ENCODE measurements around the gene EPX. TPM values are rescaled to one million over a fixed set of nuclear protein-coding genes. Genes with fewer than 3 reads are reported as not detected.

Gene EPX
- total and polyA plus RNA-seq, 2 of the 4 experiments (the other 2 are of a cell fraction), result not detected

GRCh38 chr17:58236394-58236793, 43.9 kb downstream of the EPX start:
- no peak overlapping the region for H4K8ac ChIP-seq (ENCODE audit: low read depth in 2 of 2, low read length in 2 of 2)
- 33% methylated on average over 1 of the region's 2 CpGs; no CpG with 5 or more reads in 1 of the 2 experiments for WGBS, 2 experiments (ENCODE audit: extremely low coverage in 2 of 2, insufficient read length in 1 of 2)
- ATAC-seq (ENCODE audit: low read depth) (no peak), DNase-seq (no peak)
- H3K14ac ChIP-seq (replicated peaks; ENCODE audit: low read depth, low read length), result no peak overlapping the region
- H3K79me1 ChIP-seq (ENCODE audit: low read depth in 1 of 2, low read length in 2 of 2), result no peaks in the 10 kb centered on the region
- intact Hi-C loops (cut with micrococcal nuclease) (no loop called here), dilution Hi-C loops (cut with HindIII; ENCODE audit: low sequenced_read_pairs, unreplicated experiment) (no loop called here), in situ Hi-C loops (cut with MboI; ENCODE audit: low sequenced_read_pairs) (no loop called here)
- peaks cover 30% of the 10 kb centered on the region for H3K27me3 ChIP-seq (ENCODE audit: control insufficient read depth, insufficient read depth, low read length)
- H4K20me1 ChIP-seq (ENCODE audit: insufficient read depth, low read length), result no peaks in the 10 kb centered on the region
- H3K9me1 ChIP-seq (ENCODE audit: insufficient read depth, low read length), result no peaks in the 10 kb centered on the region
- no peak overlapping the region for H4K5ac ChIP-seq (ENCODE audit: low read depth, low read length)
- no peaks in the 10 kb centered on the region for H3K4me1 ChIP-seq (ENCODE audit: control insufficient read depth, insufficient read depth, low read length)
- no peak overlapping the region for H3K4me2 ChIP-seq (ENCODE audit: low read depth, low read length)
- no peak overlapping the region for H2BK5ac ChIP-seq (ENCODE audit: low read depth, low read length, poor library complexity, severe bottlenecking)
- no peak overlapping the region for H3K4ac ChIP-seq (ENCODE audit: low read depth, low read length)
- H2BK120ac ChIP-seq (ENCODE audit: low read depth, low read length), result no peak overlapping the region
- POLR2A ChIA-PET (ENCODE audit: unreplicated experiment), result no interaction called here
- no peak overlapping the region for H2BK20ac ChIP-seq (ENCODE audit: low read depth, low read length)
- no peak overlapping the region for H3K9ac ChIP-seq (ENCODE audit: low read depth, low read length)
- no peak overlapping the region for H3K56ac ChIP-seq (ENCODE audit: extremely low read depth, insufficient read depth, low read length)
- no peak overlapping the region for H3K27ac ChIP-seq (ENCODE audit: insufficient read depth, low read length)
- no peak overlapping the region for H3K18ac ChIP-seq (ENCODE audit: low read depth, low read length)
- no peak overlapping the region for H4K91ac ChIP-seq (ENCODE audit: insufficient read depth, low read depth, low read length)
- H2AK5ac ChIP-seq (ENCODE audit: low read depth, low read length), result no peak overlapping the region
- no peak overlapping the region for H3K23ac ChIP-seq (ENCODE audit: low read depth, low read length)
- H3K36me3 ChIP-seq (ENCODE audit: control insufficient read depth, insufficient read depth, low read length), result no peaks in the 10 kb centered on the region
- CTCF ChIA-PET, result interaction anchor here (0.6 kb wide), 1 partner anchor 181 kb away, joined by 3 read pairs; the partner anchor contains the start of gene RNF43
- TF ChIP-seq POLR2A (IDR thresholded peaks at IDR 0.05; ENCODE audit: low read depth, low read length), result no peak
- TF ChIP-seq MAZ (IDR thresholded peaks at IDR 0.05; ENCODE audit: borderline replicate concordance, low read depth, low read length), result no peak
- TF ChIP-seq MXI1 (IDR thresholded peaks at IDR 0.05; ENCODE audit: borderline replicate concordance, low read depth, low read length), result no peak
- no peak for TF ChIP-seq RCOR1 (IDR thresholded peaks at IDR 0.05; ENCODE audit: insufficient replicate concordance, low read length)
- no peak overlapping the region for H2BK15ac ChIP-seq (ENCODE audit: low read depth, low read length)
- no TSS peak for BruUV-seq (replicated peaks)
- no peak overlapping the region for H3K4me3 ChIP-seq (ENCODE audit: insufficient read depth, low read depth, low read length)
- H2AK9ac ChIP-seq (replicated peaks; ENCODE audit: low read depth, low read length, poor library complexity), result no peak overlapping the region
- no peaks in the 10 kb centered on the region for H3K9me3 ChIP-seq (ENCODE audit: control insufficient read depth, insufficient read depth, low read length)
- no peak overlapping the region for H2AFZ ChIP-seq (replicated peaks; ENCODE audit: low read length, poor library complexity)
